HCT116 (cell line): ENCODE measurements around the gene SLC35C1. TPM values are rescaled to one million over a fixed set of nuclear protein-coding genes. Genes with fewer than 3 reads are reported as not detected.

Experiments used
- ATAC-seq: fragments of 200-7000 bp; cut with Tn5 transposase; 2 replicates; pipeline ENCODE4 v1.9.1; 2020; ENCODE audit warnings: mild to moderate bottlenecking, moderate library complexity
- BruUV-seq: library from RNA; stranded (reverse); fragments of 400-500 nt; replicated peaks from 2 replicates; lab custom pipeline; 2021; lab: Mats Ljungman, UMichigan
- CTCF ChIA-PET: fragments of 300-600 bp; sonication (Branson Sonifier 250); formaldehyde crosslinking; loops from one replicate; lab custom pipeline; 2021; ENCODE audit warnings: antibody characterized with exemption; lab: Charles Lee
- POLR2A ChIA-PET: fragments of 300-600, 350-600 bp; sonication (Branson Sonifier 250); formaldehyde crosslinking; loops from one replicate; lab custom pipeline; 2021; ENCODE audit warnings: antibody characterized with exemption; lab: Charles Lee
- RAD21 ChIA-PET, 2 experiments: fragments of 300-600 bp; sonication (Branson Sonifier 250); formaldehyde crosslinking; loops; one replicate each; lab custom pipeline; 2023; ENCODE audit warnings: low total read pairs in 2 of 2; ENCODE audit not compliant: uncharacterized antibody in 2 of 2, unreplicated experiment in 2 of 2, low non-redundant PET in 1 of 2; lab: Charles Lee
- DNase-seq: peaks from one replicate; pipeline ENCODE4 v3.0.0-alpha.2; 2010; ENCODE audit warnings: low read depth, low spot score
- H2AFZ ChIP-seq: fragments of 200-600 bp; shearing (Covaris generic), sonication (generic); 2 replicates; pipeline ENCODE4 v1.6.1; 2017; ENCODE audit warnings: low read depth, mixed run types, mixed read lengths, antibody characterized with exemption, low read length; ENCODE audit not compliant: poor library complexity, severe bottlenecking
- H3K27ac ChIP-seq: 2 replicates; pipeline ENCODE4 v1.5.1; 2012; ENCODE audit warnings: low read depth, low read length
- H3K27me3 ChIP-seq: fragments of 200-600 bp; sonication (generic); 2 replicates; pipeline ENCODE4 v1.6.1; 2016; ENCODE audit warnings: mixed run types, low read length, mixed read lengths; ENCODE audit not compliant: insufficient read depth
- H3K36me3 ChIP-seq, 2 experiments: fragments of 200-500 bp in 1 of 2; fragments of 200-600 bp in 1 of 2; sonication (Bioruptor generic) in 1 of 2; sonication (generic) in 1 of 2; 2 replicates each; pipeline versions ENCODE4 v1.5.1 to v1.6.1; 2014 to 2016; ENCODE audit warnings: low read length in 2 of 2, inconsistent platforms in 1 of 2, mixed read lengths in 1 of 2, mixed run types in 1 of 2; ENCODE audit not compliant: insufficient read depth in 2 of 2, control insufficient read depth in 1 of 2
- H3K4me1 ChIP-seq, 2 experiments: fragments of 200-600 bp in 1 of 2; sonication (generic) in 1 of 2; 2 replicates each; pipeline versions ENCODE4 v1.5.1 to v1.6.1; 2012 to 2017; ENCODE audit warnings: low read length in 2 of 2, inconsistent platforms in 1 of 2, mild to moderate bottlenecking in 1 of 2, mixed read lengths in 1 of 2, mixed run types in 1 of 2, moderate library complexity in 1 of 2; ENCODE audit not compliant: insufficient read depth in 2 of 2, control insufficient read depth in 1 of 2
- H3K4me2 ChIP-seq: fragments of 200-600 bp; sonication (generic); 2 replicates; pipeline ENCODE4 v1.6.1; 2017; ENCODE audit warnings: mixed run types, low read length, mixed read lengths
- H3K4me3 ChIP-seq, 2 experiments: fragments of 200-600 bp in 1 of 2; sonication (generic) in 1 of 2; replicated peaks in 1 of 2; 2 replicates each; pipeline ENCODE4 v1.5.1; 2011 to 2016; ENCODE audit warnings: low read length in 2 of 2, control low read depth in 1 of 2, low read depth in 1 of 2, mild to moderate bottlenecking in 1 of 2, mixed read lengths in 1 of 2, mixed run types in 1 of 2
- H3K79me2 ChIP-seq: fragments of 200-600 bp; sonication (generic); 2 replicates; pipeline ENCODE4 v1.6.1; 2017; ENCODE audit warnings: mild to moderate bottlenecking, mixed run types, low read length, moderate library complexity, mixed read lengths; ENCODE audit not compliant: insufficient read depth
- H3K9ac ChIP-seq: fragments of 200-600 bp; sonication (generic); 2 replicates; pipeline ENCODE4 v1.6.1; 2016; ENCODE audit warnings: low read length, mixed read lengths
- H3K9me2 ChIP-seq: fragments of 200-600 bp; sonication (generic), shearing (Covaris generic); 2 replicates; pipeline ENCODE4 v1.6.1; 2017; ENCODE audit warnings: mixed run types, mild to moderate bottlenecking, moderate library complexity; ENCODE audit not compliant: insufficient read depth
- H3K9me3 ChIP-seq, 2 experiments: fragments of 200-500 bp in 1 of 2; fragments of 200-600 bp in 1 of 2; sonication (Bioruptor generic) in 1 of 2; sonication (generic) in 1 of 2; 2 replicates each; pipeline ENCODE4 v1.6.1; 2014 to 2017; ENCODE audit warnings: low read length in 2 of 2, mixed read lengths in 2 of 2, inconsistent platforms in 1 of 2, low read depth in 1 of 2, mild to moderate bottlenecking in 1 of 2, mixed run types in 1 of 2, moderate library complexity in 1 of 2; ENCODE audit not compliant: control insufficient read depth in 1 of 2, insufficient read depth in 1 of 2
- H4K20me1 ChIP-seq: fragments of 200-600 bp; sonication (generic), shearing (Covaris generic); 2 replicates; pipeline ENCODE4 v1.6.1; 2017; ENCODE audit warnings: mixed run types, mild to moderate bottlenecking, moderate library complexity; ENCODE audit not compliant: insufficient read depth
- ATF3 ChIP-seq: IDR thresholded peaks from 2 replicates; pipeline ENCODE4 v1.6.1; 2012
- CBX3 ChIP-seq: IDR thresholded peaks from 2 replicates; pipeline ENCODE4 v1.6.1; 2012; ENCODE audit warnings: low read depth
- CEBPB ChIP-seq: IDR thresholded peaks from 2 replicates; pipeline ENCODE4 v1.6.1; 2012; ENCODE audit warnings: low read depth
- EGR1 ChIP-seq: IDR thresholded peaks from 2 replicates; pipeline ENCODE4 v1.6.1; 2012; ENCODE audit warnings: low read depth
- EZH2 ChIP-seq: fragments of 200-600 bp; sonication (generic); IDR thresholded peaks from 2 replicates; pipeline ENCODE4 v1.6.1; 2017; ENCODE audit warnings: antibody characterized with exemption, mixed run types
- RAD21 ChIP-seq: IDR thresholded peaks from 2 replicates; pipeline ENCODE4 v1.6.1; 2012; ENCODE audit warnings: low read depth, mild to moderate bottlenecking
- REST ChIP-seq: IDR thresholded peaks from 2 replicates; pipeline ENCODE4 v1.6.1; 2012; ENCODE audit warnings: low read depth
- SIN3A ChIP-seq: IDR thresholded peaks from 2 replicates; pipeline ENCODE4 v1.6.1; 2012; ENCODE audit warnings: low read depth
- SP1 ChIP-seq: IDR thresholded peaks from 2 replicates; pipeline ENCODE4 v1.6.1; 2012; ENCODE audit warnings: low read depth
- SRF ChIP-seq: IDR thresholded peaks from 2 replicates; pipeline ENCODE4 v1.6.1; 2012; ENCODE audit warnings: low read depth
- TCF7L2 ChIP-seq: IDR thresholded peaks from 2 replicates; pipeline ENCODE4 v1.7.0; 2011; ENCODE audit warnings: borderline replicate concordance, inconsistent platforms; ENCODE audit not compliant: insufficient read depth, insufficient read length; ENCODE audit errors: extremely low read depth
- ZFX ChIP-seq: fragments of 450-650 bp; IDR thresholded peaks from 2 replicates; pipeline ENCODE4 v1.6.1; 2017
- ZNF274 ChIP-seq: fragments of 200-500 bp; sonication (Bioruptor generic); IDR thresholded peaks from 2 replicates; pipeline ENCODE4 v1.6.1; 2014; ENCODE audit warnings: mild to moderate bottlenecking, low read depth, low read length, inconsistent platforms
- intact Hi-C: fragments of 100-400 bp; cut with micrococcal nuclease; formaldehyde crosslinking; loops from 2 replicates; pipeline ENCODE4 v1.10.0; 2022
- total RNA-seq: library from RNA; stranded (reverse); gene quantifications from one replicate; pipeline ENCODE4 v1.2.1, GENCODE V29; 2021; ENCODE audit not compliant: unreplicated experiment
- TF ChIP-seq, protein P1 (sequence below): IDR thresholded peaks from 2 replicates; pipeline ENCODE4 v1.6.1; 2012
- TF ChIP-seq, protein P2 (sequence below), 3 experiments: fragments of 200-600 bp in 1 of 3; sonication (generic) in 1 of 3; IDR thresholded peaks in 2 of 3; conservative IDR thresholded peaks in 1 of 3; 2 replicates each; pipeline ENCODE4 v1.5.1; 2012 to 2017; ENCODE audit warnings: low read depth in 2 of 3, low read length in 2 of 3, antibody characterized with exemption in 1 of 3, borderline replicate concordance in 1 of 3, control low read depth in 1 of 3, mild to moderate bottlenecking in 1 of 3, mixed read lengths in 1 of 3, mixed run types in 1 of 3, moderate library complexity in 1 of 3; ENCODE audit not compliant: insufficient read depth in 1 of 3

Gene SLC35C1
- total RNA-seq, 1 experiment from 2014 or later = 18.2 TPM

DNA sequence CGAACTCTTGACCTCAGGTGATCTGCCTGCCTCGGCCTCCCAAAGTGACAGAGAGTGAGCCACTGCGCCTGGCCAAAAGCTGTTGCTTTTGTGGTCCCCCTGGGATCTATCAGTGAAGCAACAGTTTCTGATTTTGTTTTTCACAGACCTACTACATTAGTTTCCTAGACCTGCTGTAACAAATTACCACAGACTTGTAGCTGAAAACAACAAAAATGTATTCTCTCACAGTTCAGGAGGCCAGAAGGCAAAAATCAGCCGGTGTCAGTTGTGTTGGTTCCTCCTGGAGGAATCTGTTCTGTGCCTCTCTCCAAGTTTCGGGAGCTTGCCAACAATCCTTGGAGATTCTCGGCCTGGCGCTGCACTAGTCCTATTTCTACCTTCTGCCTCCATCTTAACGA is 8.5 kb upstream of the SLC35C1 start:
- Histone ChIP-seq H2AFZ (no peak overlapping the region), H3K9me3 (no peaks in the 10 kb centered on the region), H3K4me1 (no peaks in the 10 kb centered on the region), H3K9ac (no peak overlapping the region), H3K4me2 (no peak overlapping the region), H3K27ac (no peak overlapping the region)
- DNase-seq = no peak
- ChIA-PET CTCF (no interaction called here), RAD21 (no interaction called here)
- TF ChIP-seq EGR1 (no peak), SP1 (no peak), CBX3 (no peak)
- TF ChIP-seq, all 23 proteins: peak for 0
- Histone ChIP-seq H4K20me1 (no peaks in the 10 kb centered on the region), H3K4me3 (no peak overlapping the region), H3K79me2 (no peaks in the 10 kb centered on the region), H3K9me2 (no peaks in the 10 kb centered on the region; the same call in 1 of the 2 replicates), H3K36me3 (no peaks in the 10 kb centered on the region), H3K27me3 (no peaks in the 10 kb centered on the region)
- intact Hi-C loops = no loop called here
- no peak for ATAC-seq
- POLR2A ChIA-PET = no interaction called here
- no TSS peak for BruUV-seq

GRCh38 chr11:45798793-45799441 is 6.0 kb upstream of the SLC35C1 start:
- H3K4me3 ChIP-seq = no peak overlapping the region
- no peak overlapping the region for H3K9ac ChIP-seq
- H3K4me2 ChIP-seq = no peak overlapping the region
- no peaks in the 10 kb centered on the region; the same call in 1 of the 2 replicates for H3K9me2 ChIP-seq
- BruUV-seq = no TSS peak
- ChIA-PET CTCF (interaction anchor here (0.6 kb wide), 1 partner anchor 45 kb away, joined by 3 read pairs; no protein-coding TSS in a partner anchor), POLR2A (no interaction called here), RAD21 (no interaction called here)
- no peaks in the 10 kb centered on the region for H4K20me1 ChIP-seq
- intact Hi-C loops = no loop called here
- peaks cover 8 to 19% of the 10 kb centered on the region in 2 experiments for H3K4me1 ChIP-seq
- no peak overlapping the region for H3K27ac ChIP-seq
- no peaks in the 10 kb centered on the region for H3K79me2 ChIP-seq
- H3K9me3 ChIP-seq = no peaks in the 10 kb centered on the region
- DNase-seq (no peak), ATAC-seq (no peak)
- H3K36me3 ChIP-seq = no peaks in the 10 kb centered on the region
- H2AFZ ChIP-seq = no peak overlapping the region
- no peaks in the 10 kb centered on the region for H3K27me3 ChIP-seq
- TF ChIP-seq SIN3A = no peak
- TF ChIP-seq CBX3 = no peak
- TF ChIP-seq ZNF274 = no peak
- no peak for TF ChIP-seq CEBPB
- TF ChIP-seq EGR1 = no peak
- no peak for TF ChIP-seq ATF3
- no peak for TF ChIP-seq REST
- no peak for TF ChIP-seq RAD21
- TF ChIP-seq SRF = no peak
- TF ChIP-seq, protein P1, sequence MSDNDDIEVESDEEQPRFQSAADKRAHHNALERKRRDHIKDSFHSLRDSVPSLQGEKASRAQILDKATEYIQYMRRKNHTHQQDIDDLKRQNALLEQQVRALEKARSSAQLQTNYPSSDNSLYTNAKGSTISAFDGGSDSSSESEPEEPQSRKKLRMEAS = no peak
- no peak for TF ChIP-seq EZH2
- TF ChIP-seq TCF7L2 = no peak
- TF ChIP-seq, protein P2, sequence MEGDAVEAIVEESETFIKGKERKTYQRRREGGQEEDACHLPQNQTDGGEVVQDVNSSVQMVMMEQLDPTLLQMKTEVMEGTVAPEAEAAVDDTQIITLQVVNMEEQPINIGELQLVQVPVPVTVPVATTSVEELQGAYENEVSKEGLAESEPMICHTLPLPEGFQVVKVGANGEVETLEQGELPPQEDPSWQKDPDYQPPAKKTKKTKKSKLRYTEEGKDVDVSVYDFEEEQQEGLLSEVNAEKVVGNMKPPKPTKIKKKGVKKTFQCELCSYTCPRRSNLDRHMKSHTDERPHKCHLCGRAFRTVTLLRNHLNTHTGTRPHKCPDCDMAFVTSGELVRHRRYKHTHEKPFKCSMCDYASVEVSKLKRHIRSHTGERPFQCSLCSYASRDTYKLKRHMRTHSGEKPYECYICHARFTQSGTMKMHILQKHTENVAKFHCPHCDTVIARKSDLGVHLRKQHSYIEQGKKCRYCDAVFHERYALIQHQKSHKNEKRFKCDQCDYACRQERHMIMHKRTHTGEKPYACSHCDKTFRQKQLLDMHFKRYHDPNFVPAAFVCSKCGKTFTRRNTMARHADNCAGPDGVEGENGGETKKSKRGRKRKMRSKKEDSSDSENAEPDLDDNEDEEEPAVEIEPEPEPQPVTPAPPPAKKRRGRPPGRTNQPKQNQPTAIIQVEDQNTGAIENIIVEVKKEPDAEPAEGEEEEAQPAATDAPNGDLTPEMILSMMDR (IDR thresholded peaks at IDR 0.05 in 2 of 3, conservative IDR thresholded peaks at IDR 0.05 in 1 of 3; ENCODE audit: borderline replicate concordance in 1 of 3, insufficient read depth in 1 of 3, low read depth in 2 of 3, low read length in 2 of 3) = no peak
- no peak for TF ChIP-seq ZFX
